GM19043 (cell line): ENCODE results near the gene RNU11.
"Not testable (repeated sequence)": the region's sequence is repeated elsewhere in the genome, so short reads cannot be mapped to it uniquely, and the experiment has no call there.

Experiments used
- ATAC-seq: cut with Tn5 transposase; IDR thresholded peaks from one replicate; pipeline ENCODE4 v1.9.1; 2021; ENCODE audit warnings: low read depth; ENCODE audit not compliant: unreplicated experiment

The RNU11 gene

GRCh38 chr1:28648474-28649198 lies at the start of gene RNU11:
TSS of gene RNU11 (plus strand) at chr1:28648600.
- peak; percentile 52 for ATAC-seq

GRCh38 chr1:28601696-28602095 lies 46.7 kb upstream of the RNU11 start:
- no peak for ATAC-seq

- ATAC-seq: no peak
Measured at GRCh38 chr1:28602536-28603439, 45.6 kb upstream of the RNU11 start.

GRCh38 chr1:28604411-28604810 lies 44.0 kb upstream of the RNU11 start:
- ATAC-seq: no peak

GRCh38 chr1:28604962-28605361 lies 43.4 kb upstream of the RNU11 start:
- ATAC-seq: no peak

- no peak for ATAC-seq
Measured at GRCh38 chr1:28606771-28607170, 41.6 kb upstream of the RNU11 start.

GRCh38 chr1:28613175-28613574 lies 35.2 kb upstream of the RNU11 start:
- ATAC-seq: no peak

GRCh38 chr1:28631713-28632112 lies 16.7 kb upstream of the RNU11 start:
- no peak for ATAC-seq

- ATAC-seq: no peak
Measured at GRCh38 chr1:28632560-28632959, 15.8 kb upstream of the RNU11 start.

- ATAC-seq: no peak
Measured at GRCh38 chr1:28640766-28641165, 7.6 kb upstream of the RNU11 start.

GRCh38 chr1:28642056-28642846 lies 6.1 kb upstream of the RNU11 start:
- ATAC-seq: no peak

- ATAC-seq: peak; percentile 71
Measured at GRCh38 chr1:28642847-28643635, 5.4 kb upstream of the RNU11 start, which contains the start of gene TAF12. TSS of gene TAF12 (minus strand) at chr1:28643067. CDS start at chr1:28622081, 20,986 bp downstream.

- ATAC-seq: no peak
Measured at GRCh38 chr1:28644494-28644893, 3.9 kb upstream of the RNU11 start.

- not testable (repeated sequence) for ATAC-seq
Measured at GRCh38 chr1:28645406-28645805, 3.0 kb upstream of the RNU11 start.

- ATAC-seq: no peak
Measured at GRCh38 chr1:28646040-28646439, 2.4 kb upstream of the RNU11 start.

- peak; percentile 65 for ATAC-seq
Measured at GRCh38 chr1:28648008-28648473, 359 bp upstream of the RNU11 start.

- ATAC-seq: not testable (repeated sequence)
Measured at GRCh38 chr1:28653063-28653462, 4.7 kb downstream of the RNU11 start.

GRCh38 chr1:28653870-28654269 lies 5.5 kb downstream of the RNU11 start:
- ATAC-seq: not testable (repeated sequence)

- not testable (repeated sequence) for ATAC-seq
Measured at GRCh38 chr1:28655448-28656311, 7.3 kb downstream of the RNU11 start.
